GM12874 (cell line): ENCODE results near the gene LYL1.

ENCODE experiments used
- CTCF ChIP-seq: IDR thresholded peaks from 2 replicates; pipeline ENCODE4 v1.5.1; 2011; ENCODE audit warnings: low read depth, mild to moderate bottlenecking, control low read depth, low read length, moderate library complexity; ENCODE audit not compliant: insufficient read depth

The LYL1 gene

GRCh38 chr19:13139633-13140311, 37.1 kb upstream of the LYL1 start:
- no peak for TF ChIP-seq CTCF

- no peak for TF ChIP-seq CTCF
Observed at GRCh38 chr19:13138916-13139198, 36.2 kb upstream of the LYL1 start.

- TF ChIP-seq CTCF, result no peak
Observed at GRCh38 chr19:13138171-13138915, 35.7 kb upstream of the LYL1 start.

- no peak for TF ChIP-seq CTCF
Observed at GRCh38 chr19:13137290-13137794, 34.7 kb upstream of the LYL1 start.

- TF ChIP-seq CTCF, result no peak
Observed at GRCh38 chr19:13135068-13136062, 32.7 kb upstream of the LYL1 start.

- TF ChIP-seq CTCF, result no peak
Observed at GRCh38 chr19:13134626-13135025, 32.0 kb upstream of the LYL1 start.
